GM12878 (cell line): ENCODE data around the gene ARPC1B. TPM values are rescaled to one million over a fixed set of nuclear protein-coding genes. Genes with fewer than 3 reads are reported as not detected.

Experiments used
- ASH2L ChIP-seq: fragments of 300-600, 200-600 bp; sonication (generic); IDR thresholded peaks from 2 replicates; pipeline ENCODE4 v1.6.1; 2017; ENCODE audit warnings: low read depth, mild to moderate bottlenecking, borderline replicate concordance
- CEBPB ChIP-seq, 2 experiments: fragments of 150-350 bp in 1 of 2; IDR thresholded peaks; 2 replicates each; pipeline ENCODE4 v1.6.1; 2012 to 2014; ENCODE audit warnings: low read depth in 2 of 2, low read length in 2 of 2, borderline replicate concordance in 1 of 2, inconsistent platforms in 1 of 2
- CHD1 ChIP-seq: IDR thresholded peaks from 2 replicates; pipeline ENCODE4 v1.6.1; 2012; ENCODE audit warnings: low read depth, low read length, improper control_type of control experiment
- E2F8 ChIP-seq: fragments of 450-650 bp; IDR thresholded peaks from 2 replicates; pipeline ENCODE4 v1.6.1; 2018; ENCODE audit warnings: mild to moderate bottlenecking, low read depth, moderate library complexity; ENCODE audit not compliant: partially characterized antibody
- EP300 ChIP-seq, 2 experiments: fragments of 150-350 bp in 1 of 2; IDR thresholded peaks; 2 replicates each; pipeline ENCODE4 v1.6.1; 2011 to 2012; ENCODE audit warnings: low read depth in 2 of 2, low read length in 2 of 2, borderline replicate concordance in 1 of 2, improper control_type of control experiment in 1 of 2, inconsistent platforms in 1 of 2; ENCODE audit not compliant: control insufficient read depth in 1 of 2
- FOS ChIP-seq: IDR thresholded peaks from 3 replicates; pipeline ENCODE4 v1.6.1; 2011; ENCODE audit warnings: borderline replicate concordance; ENCODE audit not compliant: insufficient read length; ENCODE audit errors: extremely low read depth
- FOXK2 ChIP-seq: fragments of 450-650 bp; IDR thresholded peaks from 2 replicates; pipeline ENCODE4 v1.6.1; 2017; ENCODE audit warnings: mild to moderate bottlenecking, moderate library complexity
- HCFC1 ChIP-seq: fragments of 150-350 bp; IDR thresholded peaks from 2 replicates; pipeline ENCODE4 v1.6.1; 2014; ENCODE audit warnings: low read length
- IKZF2 ChIP-seq, 2 experiments: fragments of 450-650 bp; IDR thresholded peaks; 2 replicates each; pipeline ENCODE4 v1.6.1; 2017; ENCODE audit warnings: mild to moderate bottlenecking in 2 of 2, moderate library complexity in 2 of 2
- MYC ChIP-seq: IDR thresholded peaks from 2 replicates; pipeline ENCODE4 v1.6.1; 2011; ENCODE audit warnings: mild to moderate bottlenecking, low read length, moderate library complexity, inconsistent platforms; ENCODE audit not compliant: insufficient read depth, insufficient replicate concordance, insufficient read length, severe bottlenecking
- NBN ChIP-seq: fragments of 450-650 bp; IDR thresholded peaks from 2 replicates; pipeline ENCODE4 v1.6.1; 2016
- PML ChIP-seq: IDR thresholded peaks from 2 replicates; pipeline ENCODE4 v1.6.1; 2012; ENCODE audit warnings: low read length, inconsistent platforms
- RAD21 ChIP-seq: IDR thresholded peaks from 2 replicates; pipeline ENCODE4 v1.6.1; 2011; ENCODE audit warnings: mild to moderate bottlenecking, low read depth, low read length, moderate library complexity; ENCODE audit not compliant: insufficient read depth
- RAD51 ChIP-seq: fragments of 450-650 bp; IDR thresholded peaks from 2 replicates; pipeline ENCODE4 v1.6.1; 2016; ENCODE audit warnings: moderate library complexity, mild to moderate bottlenecking, inconsistent platforms
- RBBP5 ChIP-seq: fragments of 200-600 bp; sonication (generic); conservative IDR thresholded peaks from 2 replicates; pipeline ENCODE4 v1.6.1; 2016
- RUNX3 ChIP-seq: IDR thresholded peaks from 2 replicates; pipeline ENCODE4 v1.6.1; 2012; ENCODE audit warnings: low read length, inconsistent platforms
- SIX5 ChIP-seq: IDR thresholded peaks from 2 replicates; pipeline ENCODE4 v1.6.1; 2011; ENCODE audit warnings: mild to moderate bottlenecking, low read depth, low read length, moderate library complexity; ENCODE audit not compliant: severe bottlenecking
- SUPT20H ChIP-seq: IDR thresholded peaks from 2 replicates; pipeline ENCODE4 v1.6.1; 2011; ENCODE audit warnings: low read depth, mild to moderate bottlenecking, low read length, moderate library complexity, borderline replicate concordance; ENCODE audit not compliant: control insufficient read depth
- ZZZ3 ChIP-seq: IDR thresholded peaks from 2 replicates; pipeline ENCODE4 v1.6.1; 2011; ENCODE audit warnings: low read depth; ENCODE audit not compliant: control insufficient read depth, insufficient read length
- polyA plus RNA-seq, 11 experiments: library from polyadenylated mRNA; depleted of rRNA in 4 of 11; unstranded in 6 of 11; stranded (reverse) in 5 of 11; fragments of >200 nt; fragmentation: Nextera tagmentation in 4 of 11; fragmentation: Illumina TruSeq in 1 of 11; extraction: Ambion mirVana in 4 of 11; extraction: Trizol in 1 of 11; gene quantifications; 1 replicate in 1 of 11; 2 replicates in 10 of 11; pipeline versions ENCODE4 v1.2.1 to v1.2.3, GENCODE V29; 2011 to 2016; ENCODE audit warnings: inconsistent platforms in 2 of 11, missing spikeins in 2 of 11, low read depth in 1 of 11
- total RNA-seq, 4 experiments: library from RNA; depleted of rRNA in 3 of 4; stranded (reverse); fragments of >200 nt in 3 of 4; fragmentation: Illumina TruSeq in 1 of 4; extraction: Trizol in 1 of 4; gene quantifications; 2 replicates each; pipeline versions ENCODE4 v1.2.1 to v1.2.3, GENCODE V29; 2013 to 2021
- TF ChIP-seq, protein P1 (sequence below): fragments of 450-650 bp; formaldehyde crosslinking; IDR thresholded peaks from 2 replicates; pipeline ENCODE4 v1.5.0; 2022; ENCODE audit warnings: mild to moderate bottlenecking, missing genetic modification characterization
- TF ChIP-seq, protein P2 (sequence below): fragments of 450-650 bp; IDR thresholded peaks from 2 replicates; pipeline ENCODE4 v1.6.1; 2017; ENCODE audit warnings: mild to moderate bottlenecking

Gene ARPC1B
- total and polyA plus RNA-seq, 10 of the 15 experiments (the other 5 are each of a cell fraction or from before 2014, with no cell fraction given), result 14.1 to 762 (median 387) TPM

DNA sequence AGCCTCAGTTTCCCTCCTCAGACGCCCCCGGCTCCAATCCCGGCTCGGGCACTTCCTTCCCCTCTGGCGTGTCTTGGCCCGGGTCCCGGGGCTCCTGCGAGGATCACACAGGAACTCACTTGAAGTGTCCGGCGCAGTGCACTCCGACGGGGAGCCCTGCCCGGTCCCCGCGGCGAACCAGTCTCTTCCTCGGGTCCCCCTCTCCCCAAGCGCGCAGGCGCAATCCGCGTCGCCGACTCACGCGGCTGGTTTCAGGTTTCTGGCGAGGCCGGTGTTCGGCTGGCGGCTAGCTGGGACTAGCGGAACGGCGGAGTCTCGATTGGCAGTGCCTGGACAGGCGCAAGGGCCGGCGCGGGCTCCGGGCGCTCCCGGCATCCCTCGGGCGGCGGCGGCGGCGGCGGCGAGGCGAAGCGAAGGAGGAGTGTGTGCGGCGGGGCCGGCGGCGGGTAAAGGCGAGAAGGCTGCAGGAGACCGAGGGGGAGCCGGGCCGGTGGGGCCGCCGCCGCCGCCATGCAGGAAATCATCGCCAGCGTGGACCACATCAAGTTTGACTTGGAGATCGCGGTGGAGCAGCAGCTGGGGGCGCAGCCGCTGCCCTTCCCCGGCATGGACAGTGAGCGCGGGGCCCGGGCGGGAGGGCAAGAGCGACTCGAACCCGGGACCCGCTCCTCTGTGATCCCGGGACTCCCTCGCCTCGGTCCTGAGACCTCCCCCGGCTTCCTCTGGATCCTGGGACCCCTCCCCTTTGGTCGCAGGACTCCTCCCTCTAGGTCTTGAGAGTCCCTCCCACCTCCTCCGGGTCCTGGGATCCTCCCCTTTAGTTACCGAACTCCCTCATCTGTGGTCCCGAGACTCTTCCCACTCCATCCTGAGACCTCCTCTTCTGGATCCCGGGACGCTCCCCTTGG lies 64.3 kb downstream of the ARPC1B start, which contains the start of the genes CPSF4 and PTCD1 (continued):
- TF ChIP-seq RAD51 (peak; percentile 63; the same call in 1 of the 2 replicates), CHD1 (no peak), ASH2L (peak; percentile 90; the same call in 1 of the 2 replicates), RAD21 (no peak), E2F8 (no peak), IKZF2 (IDR thresholded peaks at IDR 0.05) (peak in 1 of 2 experiments; percentile 29; a peak in 2 of 4 replicates), RUNX3 (0 out of 2 replicates have a peak, but pooled peaks have one; percentile 30), HCFC1 (peak; percentile 81), CEBPB (IDR thresholded peaks at IDR 0.05; ENCODE audit: borderline replicate concordance in 1 of 2, low read depth in 2 of 2, low read length in 2 of 2) (no peak), PML (peak; percentile 40; the same call in 1 of the 2 replicates), EP300 (IDR thresholded peaks at IDR 0.05; ENCODE audit: borderline replicate concordance in 1 of 2, control insufficient read depth in 1 of 2, low read depth in 2 of 2, low read length in 2 of 2) (no peak), RBBP5 (no peak), FOS (no peak), SIX5 (peak; percentile 62), ZZZ3 (no peak), SUPT20H (no peak), NBN (0 out of 2 replicates have a peak, but pooled peaks have one; percentile 48), FOXK2 (no peak), MYC (no peak)
- TF ChIP-seq, protein P1, sequence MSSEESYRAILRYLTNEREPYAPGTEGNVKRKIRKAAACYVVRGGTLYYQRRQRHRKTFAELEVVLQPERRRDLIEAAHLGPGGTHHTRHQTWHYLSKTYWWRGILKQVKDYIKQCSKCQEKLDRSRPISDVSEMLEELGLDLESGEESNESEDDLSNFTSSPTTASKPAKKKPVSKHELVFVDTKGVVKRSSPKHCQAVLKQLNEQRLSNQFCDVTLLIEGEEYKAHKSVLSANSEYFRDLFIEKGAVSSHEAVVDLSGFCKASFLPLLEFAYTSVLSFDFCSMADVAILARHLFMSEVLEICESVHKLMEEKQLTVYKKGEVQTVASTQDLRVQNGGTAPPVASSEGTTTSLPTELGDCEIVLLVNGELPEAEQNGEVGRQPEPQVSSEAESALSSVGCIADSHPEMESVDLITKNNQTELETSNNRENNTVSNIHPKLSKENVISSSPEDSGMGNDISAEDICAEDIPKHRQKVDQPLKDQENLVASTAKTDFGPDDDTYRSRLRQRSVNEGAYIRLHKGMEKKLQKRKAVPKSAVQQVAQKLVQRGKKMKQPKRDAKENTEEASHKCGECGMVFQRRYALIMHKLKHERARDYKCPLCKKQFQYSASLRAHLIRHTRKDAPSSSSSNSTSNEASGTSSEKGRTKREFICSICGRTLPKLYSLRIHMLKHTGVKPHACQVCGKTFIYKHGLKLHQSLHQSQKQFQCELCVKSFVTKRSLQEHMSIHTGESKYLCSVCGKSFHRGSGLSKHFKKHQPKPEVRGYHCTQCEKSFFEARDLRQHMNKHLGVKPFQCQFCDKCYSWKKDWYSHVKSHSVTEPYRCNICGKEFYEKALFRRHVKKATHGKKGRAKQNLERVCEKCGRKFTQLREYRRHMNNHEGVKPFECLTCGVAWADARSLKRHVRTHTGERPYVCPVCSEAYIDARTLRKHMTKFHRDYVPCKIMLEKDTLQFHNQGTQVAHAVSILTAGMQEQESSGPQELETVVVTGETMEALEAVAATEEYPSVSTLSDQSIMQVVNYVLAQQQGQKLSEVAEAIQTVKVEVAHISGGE (CRISPR knock-in tag), result peak; percentile 63
- TF ChIP-seq, protein P2, sequence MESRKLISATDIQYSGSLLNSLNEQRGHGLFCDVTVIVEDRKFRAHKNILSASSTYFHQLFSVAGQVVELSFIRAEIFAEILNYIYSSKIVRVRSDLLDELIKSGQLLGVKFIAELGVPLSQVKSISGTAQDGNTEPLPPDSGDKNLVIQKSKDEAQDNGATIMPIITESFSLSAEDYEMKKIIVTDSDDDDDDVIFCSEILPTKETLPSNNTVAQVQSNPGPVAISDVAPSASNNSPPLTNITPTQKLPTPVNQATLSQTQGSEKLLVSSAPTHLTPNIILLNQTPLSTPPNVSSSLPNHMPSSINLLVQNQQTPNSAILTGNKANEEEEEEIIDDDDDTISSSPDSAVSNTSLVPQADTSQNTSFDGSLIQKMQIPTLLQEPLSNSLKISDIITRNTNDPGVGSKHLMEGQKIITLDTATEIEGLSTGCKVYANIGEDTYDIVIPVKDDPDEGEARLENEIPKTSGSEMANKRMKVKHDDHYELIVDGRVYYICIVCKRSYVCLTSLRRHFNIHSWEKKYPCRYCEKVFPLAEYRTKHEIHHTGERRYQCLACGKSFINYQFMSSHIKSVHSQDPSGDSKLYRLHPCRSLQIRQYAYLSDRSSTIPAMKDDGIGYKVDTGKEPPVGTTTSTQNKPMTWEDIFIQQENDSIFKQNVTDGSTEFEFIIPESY, result no peak
